Colon (tissue), 2 donors: ENCODE results near the gene BTBD1.
"Not testable (repeated sequence)": the region's sequence is repeated elsewhere in the genome, so short reads cannot be mapped to it uniquely, and the experiment has no call there.

ENCODE experiments used
- FAIRE-seq: peaks from 2 replicates; lab custom pipeline; 2012; peaks lifted over from hg19 to GRCh38; lab: Jason Lieb, UNC
- donor health status: control.
- donor health status: control.

The BTBD1 gene

GRCh38 chr15:83092309-83092976 lies 25.4 kb upstream of the BTBD1 start:
- FAIRE-seq = no peak

GRCh38 chr15:83091965-83092308 lies 24.9 kb upstream of the BTBD1 start:
- FAIRE-seq = not testable (repeated sequence)

- FAIRE-seq = no peak
Observed at GRCh38 chr15:83090465-83090864, 23.4 kb upstream of the BTBD1 start.

- no peak for FAIRE-seq
Observed at GRCh38 chr15:83088876-83089275, 21.8 kb upstream of the BTBD1 start.

GRCh38 chr15:83087576-83087975 lies 20.5 kb upstream of the BTBD1 start:
- FAIRE-seq = no peak

- FAIRE-seq = not testable (repeated sequence)
Observed at GRCh38 chr15:83085864-83086552, 19.0 kb upstream of the BTBD1 start.

GRCh38 chr15:83085461-83085860 lies 18.4 kb upstream of the BTBD1 start:
- not testable (repeated sequence) for FAIRE-seq

- no peak for FAIRE-seq
Observed at GRCh38 chr15:83082730-83083386, 15.8 kb upstream of the BTBD1 start.

- FAIRE-seq = no peak
Observed at GRCh38 chr15:83081256-83082014, 14.4 kb upstream of the BTBD1 start.

- no peak for FAIRE-seq
Observed at GRCh38 chr15:83078712-83079111, 11.7 kb upstream of the BTBD1 start.

- FAIRE-seq = no peak
Observed at GRCh38 chr15:83077491-83078230, 10.6 kb upstream of the BTBD1 start.

- FAIRE-seq = not testable (repeated sequence)
Observed at GRCh38 chr15:83069211-83069642, 2.2 kb upstream of the BTBD1 start.

GRCh38 chr15:83068054-83068453 lies 1.0 kb upstream of the BTBD1 start:
- no peak for FAIRE-seq

GRCh38 chr15:83067638-83067962 lies 548 bp upstream of the BTBD1 start:
- no peak for FAIRE-seq

GRCh38 chr15:83066034-83066733 lies 868 bp downstream of the BTBD1 start:
- no peak for FAIRE-seq

GRCh38 chr15:83065431-83065830 lies 1.6 kb downstream of the BTBD1 start:
- FAIRE-seq = no peak

- no peak for FAIRE-seq
Observed at GRCh38 chr15:83064859-83065258, 2.2 kb downstream of the BTBD1 start.

GRCh38 chr15:83063551-83063950 lies 3.5 kb downstream of the BTBD1 start:
- FAIRE-seq = no peak

- FAIRE-seq = no peak
Observed at GRCh38 chr15:83062768-83063180, 4.3 kb downstream of the BTBD1 start.

GRCh38 chr15:83061680-83062079 lies 5.4 kb downstream of the BTBD1 start:
- FAIRE-seq = no peak

- FAIRE-seq = no peak
Observed at GRCh38 chr15:83057696-83058376, 9.2 kb downstream of the BTBD1 start.
